Measurements from ENCODE around the gene GUCY1A1. TPM values are rescaled to one million over a fixed set of nuclear protein-coding genes. Genes with fewer than 3 reads are reported as not detected.

The GUCY1A1 gene
- total RNA-seq, 1 experiment from 2014 or later, result not detected

DNA sequence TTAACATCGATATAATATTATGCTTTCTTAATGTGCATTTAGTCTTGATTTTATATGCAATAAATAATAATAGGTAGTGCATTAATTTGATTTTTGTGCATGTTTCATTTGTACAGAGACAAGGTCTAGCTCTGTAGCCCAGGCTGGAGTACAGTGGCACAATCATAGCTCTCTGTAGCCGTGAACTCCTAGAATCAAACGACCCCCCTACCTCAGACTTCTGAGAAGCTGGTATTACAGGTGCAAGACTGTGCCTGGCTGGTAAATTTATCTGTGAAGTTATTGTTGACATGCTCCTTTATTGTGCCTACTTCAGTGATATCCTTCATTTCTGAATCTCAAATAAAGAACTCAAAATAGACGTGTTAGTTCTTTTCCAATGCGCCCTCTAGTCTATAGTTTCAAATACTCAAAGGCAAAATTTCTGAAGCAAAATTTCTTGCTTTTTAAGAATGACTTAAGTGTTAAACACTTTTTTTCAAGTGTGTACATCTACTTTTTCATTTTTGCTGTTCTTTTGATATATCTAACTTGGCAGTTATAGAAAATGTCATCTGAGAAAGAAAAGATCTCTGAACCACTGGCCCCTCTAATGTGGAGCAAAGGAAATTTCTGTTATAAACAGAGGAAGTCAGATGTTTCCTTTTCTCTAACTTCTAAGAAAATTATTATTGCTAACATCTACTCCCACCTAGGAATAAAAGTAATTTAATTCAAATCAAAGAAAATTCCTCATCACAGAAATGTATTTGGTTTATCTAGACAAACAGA lies 28.3 kb upstream of the GUCY1A1 start:
- Histone ChIP-seq H3K4me2 (ENCODE audit: low read length) (no peak overlapping the region), H3K36me3 (ENCODE audit: control insufficient read depth in 1 of 2, insufficient read depth in 2 of 2, low read length in 2 of 2) (no peaks in the 10 kb centered on the region), H3K79me2 (ENCODE audit: insufficient read depth, low read length) (no peaks in the 10 kb centered on the region), H3K4me3 (replicated peaks in 1 of 2; ENCODE audit: low read depth in 1 of 2, low read length in 2 of 2) (no peak overlapping the region), H2AFZ (ENCODE audit: low read depth, low read length, poor library complexity, severe bottlenecking) (no peak overlapping the region), H3K9ac (ENCODE audit: low read length) (no peak overlapping the region), H3K4me1 (ENCODE audit: control insufficient read depth in 1 of 2, insufficient read depth in 2 of 2, low read length in 2 of 2) (no peaks in the 10 kb centered on the region), H4K20me1 (ENCODE audit: insufficient read depth) (no peaks in the 10 kb centered on the region), H3K9me2 (ENCODE audit: insufficient read depth) (no peaks in the 10 kb centered on the region), H3K27ac (ENCODE audit: low read depth, low read length) (no peak overlapping the region), H3K27me3 (ENCODE audit: insufficient read depth, low read length) (no peaks in the 10 kb centered on the region), H3K9me3 (ENCODE audit: control insufficient read depth in 1 of 2, insufficient read depth in 1 of 2, low read depth in 1 of 2, low read length in 2 of 2) (no peaks in the 10 kb centered on the region)
- CTCF ChIA-PET, result no interaction called here
- RAD21 ChIA-PET (ENCODE audit: low non-redundant PET in 1 of 2, low total read pairs in 2 of 2, uncharacterized antibody in 2 of 2, unreplicated experiment in 2 of 2), result no interaction called here
- POLR2A ChIA-PET, result no interaction called here
- TF ChIP-seq TCF7L2 (IDR thresholded peaks at IDR 0.05; ENCODE audit: borderline replicate concordance, extremely low read depth, insufficient read depth, insufficient read length) (no peak), EZH2 (IDR thresholded peaks at IDR 0.05) (no peak), CBX3 (IDR thresholded peaks at IDR 0.05; ENCODE audit: low read depth) (no peak), CEBPB (IDR thresholded peaks at IDR 0.05; ENCODE audit: low read depth) (no peak), SIN3A (IDR thresholded peaks at IDR 0.05; ENCODE audit: low read depth) (no peak), POLR2AphosphoS5 (IDR thresholded peaks at IDR 0.05; ENCODE audit: low read depth, low read length) (no peak), SP1 (IDR thresholded peaks at IDR 0.05; ENCODE audit: low read depth) (no peak), ZNF274 (IDR thresholded peaks at IDR 0.05; ENCODE audit: low read depth, low read length) (no peak), JUND (IDR thresholded peaks at IDR 0.05) (no peak), YY1 (IDR thresholded peaks at IDR 0.05; ENCODE audit: extremely low read depth, insufficient replicate concordance, low read depth, low read length) (no peak), ELF1 (IDR thresholded peaks at IDR 0.05; ENCODE audit: borderline replicate concordance, low read depth) (no peak), POLR2A (IDR thresholded peaks at IDR 0.05; ENCODE audit: borderline replicate concordance, extremely low read depth, insufficient read depth, insufficient read length) (no peak), ZBTB33 (IDR thresholded peaks at IDR 0.05; ENCODE audit: extremely low read depth, insufficient replicate concordance, low read length) (no peak)
- TF ChIP-seq, protein P1, sequence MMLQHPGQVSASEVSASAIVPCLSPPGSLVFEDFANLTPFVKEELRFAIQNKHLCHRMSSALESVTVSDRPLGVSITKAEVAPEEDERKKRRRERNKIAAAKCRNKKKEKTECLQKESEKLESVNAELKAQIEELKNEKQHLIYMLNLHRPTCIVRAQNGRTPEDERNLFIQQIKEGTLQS (IDR thresholded peaks at IDR 0.05), result no peak
- TF ChIP-seq, protein P2, sequence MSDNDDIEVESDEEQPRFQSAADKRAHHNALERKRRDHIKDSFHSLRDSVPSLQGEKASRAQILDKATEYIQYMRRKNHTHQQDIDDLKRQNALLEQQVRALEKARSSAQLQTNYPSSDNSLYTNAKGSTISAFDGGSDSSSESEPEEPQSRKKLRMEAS (IDR thresholded peaks at IDR 0.05), result no peak
- TF ChIP-seq, protein P3, sequence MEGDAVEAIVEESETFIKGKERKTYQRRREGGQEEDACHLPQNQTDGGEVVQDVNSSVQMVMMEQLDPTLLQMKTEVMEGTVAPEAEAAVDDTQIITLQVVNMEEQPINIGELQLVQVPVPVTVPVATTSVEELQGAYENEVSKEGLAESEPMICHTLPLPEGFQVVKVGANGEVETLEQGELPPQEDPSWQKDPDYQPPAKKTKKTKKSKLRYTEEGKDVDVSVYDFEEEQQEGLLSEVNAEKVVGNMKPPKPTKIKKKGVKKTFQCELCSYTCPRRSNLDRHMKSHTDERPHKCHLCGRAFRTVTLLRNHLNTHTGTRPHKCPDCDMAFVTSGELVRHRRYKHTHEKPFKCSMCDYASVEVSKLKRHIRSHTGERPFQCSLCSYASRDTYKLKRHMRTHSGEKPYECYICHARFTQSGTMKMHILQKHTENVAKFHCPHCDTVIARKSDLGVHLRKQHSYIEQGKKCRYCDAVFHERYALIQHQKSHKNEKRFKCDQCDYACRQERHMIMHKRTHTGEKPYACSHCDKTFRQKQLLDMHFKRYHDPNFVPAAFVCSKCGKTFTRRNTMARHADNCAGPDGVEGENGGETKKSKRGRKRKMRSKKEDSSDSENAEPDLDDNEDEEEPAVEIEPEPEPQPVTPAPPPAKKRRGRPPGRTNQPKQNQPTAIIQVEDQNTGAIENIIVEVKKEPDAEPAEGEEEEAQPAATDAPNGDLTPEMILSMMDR (IDR thresholded peaks at IDR 0.05 in 2 of 3, conservative IDR thresholded peaks at IDR 0.05 in 1 of 3; ENCODE audit: borderline replicate concordance in 1 of 3, insufficient read depth in 1 of 3, low read depth in 2 of 3, low read length in 2 of 3), result no peak
- DNase-seq (ENCODE audit: low read depth, low spot score), result no peak
- ATAC-seq, result no peak
- no TSS peak for BruUV-seq (replicated peaks)
- intact Hi-C loops (cut with micrococcal nuclease), result no loop called here

Data from HCT116 (cell line).